SU-DHL-6 (cell line): Measurements from ENCODE around the gene ARHGAP11B.
"Not testable (repeated sequence)": the region's sequence is repeated elsewhere in the genome, so short reads cannot be mapped to it uniquely, and the experiment has no call there.

ENCODE experiments used
- H2AFZ ChIP-seq: fragments of 200-600 bp; sonication (generic); 2 replicates; pipeline ENCODE4 v1.6.1; 2014; ENCODE audit warnings: low read depth, mild to moderate bottlenecking, moderate library complexity, mixed read lengths, antibody characterized with exemption, low read length; ENCODE audit not compliant: severe bottlenecking
- H3F3A ChIP-seq: fragments of 200-600 bp; shearing (Covaris generic); 2 replicates; pipeline ENCODE4 v1.6.0; 2016; ENCODE audit warnings: antibody characterized with exemption, mild to moderate bottlenecking; ENCODE audit not compliant: insufficient read depth
- H3K27ac ChIP-seq: fragments of 200-600 bp; sonication (generic); 2 replicates; pipeline ENCODE4 v1.5.1; 2016; ENCODE audit warnings: low read depth, mild to moderate bottlenecking, low read length, moderate library complexity, mixed read lengths
- H3K27me3 ChIP-seq: fragments of 200-600 bp; sonication (generic), shearing (Covaris generic); 2 replicates; pipeline ENCODE4 v1.6.0; 2014; ENCODE audit warnings: mild to moderate bottlenecking, low read length
- H3K36me3 ChIP-seq: fragments of 200-600 bp; sonication (generic); 2 replicates; pipeline ENCODE4 v1.6.1; 2014; ENCODE audit warnings: mild to moderate bottlenecking, low read length, mixed read lengths
- H3K4me2 ChIP-seq: fragments of 300-600, 200-600 bp; shearing (Covaris generic), sonication (generic); 2 replicates; pipeline ENCODE4 v1.6.0; 2014; ENCODE audit warnings: low read length, low read depth, mild to moderate bottlenecking; ENCODE audit not compliant: poor library complexity, severe bottlenecking
- H3K4me3 ChIP-seq: fragments of 200-600 bp; sonication (generic); 2 replicates; pipeline ENCODE4 v1.5.1; 2014; ENCODE audit warnings: antibody characterized with exemption, low read length, mild to moderate bottlenecking, mixed read lengths; ENCODE audit not compliant: insufficient read depth, poor library complexity, severe bottlenecking
- H3K79me2 ChIP-seq: fragments of 200-600 bp; sonication (generic); 2 replicates; pipeline ENCODE4 v1.6.1; 2014; ENCODE audit warnings: mild to moderate bottlenecking, low read length, moderate library complexity; ENCODE audit not compliant: insufficient read depth
- H3K9ac ChIP-seq: fragments of 200-600 bp; sonication (generic); 2 replicates; pipeline ENCODE4 v1.7.0; 2014; ENCODE audit warnings: mild to moderate bottlenecking, low read length
- H3K9me2 ChIP-seq: fragments of 200-600 bp; sonication (generic); replicated peaks from 2 replicates; pipeline ENCODE4 v1.6.1; 2014; ENCODE audit warnings: low read length; ENCODE audit not compliant: insufficient read depth
- H3K9me3 ChIP-seq: fragments of 200-600 bp; sonication (generic); 2 replicates; pipeline ENCODE4 v1.6.1; 2014; ENCODE audit warnings: low read length, mixed read lengths; ENCODE audit not compliant: insufficient read depth
- H4K20me1 ChIP-seq: fragments of 200-600 bp; sonication (generic); 2 replicates; pipeline ENCODE4 v1.6.1; 2014; ENCODE audit warnings: low read depth, mild to moderate bottlenecking, antibody characterized with exemption, low read length, moderate library complexity, mixed read lengths

Gene ARHGAP11B

DNA sequence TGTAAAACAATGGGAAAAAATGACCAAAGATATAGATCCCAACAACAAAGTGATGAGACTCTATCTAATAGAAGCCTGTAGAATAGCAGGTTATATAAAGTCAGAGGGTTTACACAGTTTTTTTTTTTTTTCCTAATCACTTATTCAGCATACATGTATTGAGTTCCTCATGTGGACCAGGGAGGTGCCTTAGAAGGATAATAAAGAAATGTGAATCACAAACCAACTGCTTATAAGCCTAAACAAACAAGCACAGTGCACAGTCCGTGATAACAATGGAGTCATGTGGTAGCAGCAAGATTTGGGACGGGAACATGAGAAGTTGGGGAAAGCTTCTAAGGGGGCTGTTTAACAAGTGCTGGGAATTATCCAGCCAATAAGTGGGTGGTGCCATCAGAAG is 60.7 kb downstream of the ARHGAP11B start:
- not testable (repeated sequence) for H3K27me3 ChIP-seq, H3K9ac ChIP-seq, H3K4me3 ChIP-seq, H3K36me3 ChIP-seq, H2AFZ ChIP-seq, H3K9me2 ChIP-seq, H3F3A ChIP-seq, H3K79me2 ChIP-seq, H3K27ac ChIP-seq, H3K9me3 ChIP-seq, H4K20me1 ChIP-seq, H3K4me2 ChIP-seq
